HG03280 (cell line): Measurements from ENCODE around the gene MAFG.
"Not testable (repeated sequence)": the region's sequence is repeated elsewhere in the genome, so short reads cannot be mapped to it uniquely, and the experiment has no call there.

ENCODE experiments used
- ATAC-seq: cut with Tn5 transposase; IDR thresholded peaks from one replicate; pipeline ENCODE4 v1.9.1; 2021; ENCODE audit warnings: mild to moderate bottlenecking, moderate library complexity; ENCODE audit not compliant: unreplicated experiment

MAFG gene

GRCh38 chr17:81958633-81959342 lies 31.3 kb upstream of the MAFG start:
- no peak for ATAC-seq

GRCh38 chr17:81957691-81958432 lies 30.3 kb upstream of the MAFG start:
- ATAC-seq, result no peak

GRCh38 chr17:81956607-81957589 lies 29.4 kb upstream of the MAFG start:
- ATAC-seq, result no peak

- ATAC-seq, result no peak
Measured at GRCh38 chr17:81955756-81956544, 28.4 kb upstream of the MAFG start.

- ATAC-seq, result no peak
Measured at GRCh38 chr17:81955058-81955681, 27.6 kb upstream of the MAFG start.

- ATAC-seq, result no peak
Measured at GRCh38 chr17:81954131-81955057, 26.9 kb upstream of the MAFG start.

- not testable (repeated sequence) for ATAC-seq
Measured at GRCh38 chr17:81953443-81953842, 25.9 kb upstream of the MAFG start.

- ATAC-seq, result no peak
Measured at GRCh38 chr17:81952792-81953228, 25.3 kb upstream of the MAFG start.

GRCh38 chr17:81951785-81952684 lies 24.5 kb upstream of the MAFG start:
- ATAC-seq, result no peak

- no peak for ATAC-seq
Measured at GRCh38 chr17:81950501-81950900, 23.0 kb upstream of the MAFG start.

GRCh38 chr17:81948635-81949378 lies 21.3 kb upstream of the MAFG start:
- ATAC-seq, result no peak

GRCh38 chr17:81947189-81947588 lies 19.7 kb upstream of the MAFG start, which contains the start of gene MYADML2:
TSS of gene MYADML2 (minus strand) at chr17:81947233. CDS start at chr17:81941741, 5,492 bp downstream.
- no peak for ATAC-seq

GRCh38 chr17:81944858-81945257 lies 17.3 kb upstream of the MAFG start:
- no peak for ATAC-seq

GRCh38 chr17:81942167-81942553 lies 14.6 kb upstream of the MAFG start:
- no peak for ATAC-seq

- ATAC-seq, result no peak
Measured at GRCh38 chr17:81941484-81942166, 14.1 kb upstream of the MAFG start.
